Tibial nerve (tissue), 3 donors: ENCODE data around the gene CNTN2.

Experiments used
- POLR2A ChIP-seq, 2 donors: fragments of 450-650 bp; IDR thresholded peaks; one replicate each; pipeline ENCODE4 v1.6.1; 2017; ENCODE audit warnings: antibody characterized with exemption in 2 of 2, mild to moderate bottlenecking in 2 of 2, moderate library complexity in 2 of 2
- TF ChIP-seq, protein P1 (sequence below), 5 experiments: fragments of 200-600 bp in 3 of 5; fragments of 450-650 bp in 2 of 5; sonication (generic) in 3 of 5; IDR thresholded peaks; one replicate each; pipeline ENCODE4 v1.5.1; 2016 to 2019; ENCODE audit warnings: antibody characterized with exemption in 5 of 5, mild to moderate bottlenecking in 3 of 5, moderate library complexity in 2 of 5

DNA sequence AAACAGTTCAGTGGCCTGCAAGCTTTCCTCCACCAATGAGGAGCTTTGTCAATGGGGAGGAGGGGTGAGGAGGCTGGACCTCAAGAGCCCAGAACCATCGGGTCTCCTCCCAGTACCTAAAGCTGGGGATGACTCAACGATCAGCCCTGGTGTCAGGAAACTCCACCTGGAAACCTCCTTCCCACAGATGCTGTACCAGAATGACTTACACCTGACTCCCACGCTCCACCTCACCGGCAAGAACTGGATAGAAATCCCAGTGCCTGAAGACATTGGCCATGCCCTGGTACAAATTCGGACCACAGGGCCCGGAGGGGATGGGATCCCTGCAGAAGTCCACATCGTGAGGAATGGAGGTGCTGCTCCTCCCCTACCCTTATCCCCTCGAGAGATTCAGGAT, 29.9 kb downstream of the CNTN2 start:
- TF ChIP-seq, protein P1, sequence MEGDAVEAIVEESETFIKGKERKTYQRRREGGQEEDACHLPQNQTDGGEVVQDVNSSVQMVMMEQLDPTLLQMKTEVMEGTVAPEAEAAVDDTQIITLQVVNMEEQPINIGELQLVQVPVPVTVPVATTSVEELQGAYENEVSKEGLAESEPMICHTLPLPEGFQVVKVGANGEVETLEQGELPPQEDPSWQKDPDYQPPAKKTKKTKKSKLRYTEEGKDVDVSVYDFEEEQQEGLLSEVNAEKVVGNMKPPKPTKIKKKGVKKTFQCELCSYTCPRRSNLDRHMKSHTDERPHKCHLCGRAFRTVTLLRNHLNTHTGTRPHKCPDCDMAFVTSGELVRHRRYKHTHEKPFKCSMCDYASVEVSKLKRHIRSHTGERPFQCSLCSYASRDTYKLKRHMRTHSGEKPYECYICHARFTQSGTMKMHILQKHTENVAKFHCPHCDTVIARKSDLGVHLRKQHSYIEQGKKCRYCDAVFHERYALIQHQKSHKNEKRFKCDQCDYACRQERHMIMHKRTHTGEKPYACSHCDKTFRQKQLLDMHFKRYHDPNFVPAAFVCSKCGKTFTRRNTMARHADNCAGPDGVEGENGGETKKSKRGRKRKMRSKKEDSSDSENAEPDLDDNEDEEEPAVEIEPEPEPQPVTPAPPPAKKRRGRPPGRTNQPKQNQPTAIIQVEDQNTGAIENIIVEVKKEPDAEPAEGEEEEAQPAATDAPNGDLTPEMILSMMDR (IDR thresholded peaks at IDR 0.05) = no peak
- TF ChIP-seq POLR2A (IDR thresholded peaks at IDR 0.05) = no peak
